GM12878 (cell line): ENCODE results near the gene BAG1. TPM values are rescaled to one million over a fixed set of nuclear protein-coding genes. Genes with fewer than 3 reads are reported as not detected.

Experiments used
- ATAC-seq: fragments of 200-7000 bp; cut with Tn5 transposase; 3 replicates; pipeline ENCODE4 v1.9.1; 2020; ENCODE audit warnings: mild to moderate bottlenecking, moderate library complexity
- BruUV-seq: library from RNA; stranded (reverse); fragments of 400-500 nt; replicated peaks from 2 replicates; lab custom pipeline; 2021; lab: Mats Ljungman, UMichigan
- CTCF ChIA-PET: fragments of 300-600 bp; sonication (Branson Sonifier 250); formaldehyde crosslinking; extraction: SDS; loops from one replicate; lab custom pipeline; 2021; ENCODE audit warnings: inconsistent platforms; lab: Yijun Ruan, JAX
- POLR2A ChIA-PET: fragments of 350-600 bp; formaldehyde crosslinking; extraction: SDS; loops from one replicate; lab custom pipeline; 2021; ENCODE audit warnings: inconsistent platforms; lab: Charles Lee
- RAD21 ChIA-PET: fragments of 300-600 bp; sonication (Branson Sonifier 250); formaldehyde crosslinking; loops from one replicate; lab custom pipeline; 2023; ENCODE audit warnings: antibody characterized with exemption; ENCODE audit not compliant: unreplicated experiment; lab: Charles Lee
- SMC1A ChIA-PET: fragments of 300-600 bp; sonication (Branson Sonifier 250); formaldehyde crosslinking; loops from one replicate; lab custom pipeline; 2023; ENCODE audit not compliant: unreplicated experiment, uncharacterized antibody; lab: Charles Lee
- DNase-seq: peaks from one replicate; pipeline ENCODE4 v3.0.0-alpha.2; 2011; ENCODE audit warnings: low read depth, low spot score
- FAIRE-seq: peaks from 3 replicates; lab custom pipeline; 2011; peaks lifted over from hg19 to GRCh38; lab: Jason Lieb, UNC
- H2AFZ ChIP-seq: 2 replicates; pipeline ENCODE4 v1.6.0; 2011; ENCODE audit warnings: low read depth, low read length, control low read depth; ENCODE audit not compliant: control insufficient read depth
- H3K27ac ChIP-seq: 2 replicates; pipeline ENCODE4 v1.5.1; 2011; ENCODE audit warnings: control low read depth; ENCODE audit not compliant: control insufficient read depth, insufficient read depth
- H3K27me3 ChIP-seq, 2 experiments: replicated peaks in 1 of 2; 2 replicates each; pipeline versions ENCODE4 v1.6.0 to v1.6.1; 2011; ENCODE audit warnings: low read length in 1 of 2; ENCODE audit not compliant: control insufficient read depth in 2 of 2, insufficient read depth in 2 of 2
- H3K36me3 ChIP-seq, 2 experiments: 2 replicates each; pipeline ENCODE4 v1.5.1; 2011; ENCODE audit warnings: low read length in 1 of 2; ENCODE audit not compliant: control insufficient read depth in 2 of 2, insufficient read depth in 2 of 2
- H3K4me1 ChIP-seq: 2 replicates; pipeline ENCODE4 v1.6.1; 2011; ENCODE audit warnings: mild to moderate bottlenecking, low read length, moderate library complexity, mixed read lengths; ENCODE audit not compliant: control insufficient read depth, insufficient read depth
- H3K4me2 ChIP-seq: 2 replicates; pipeline ENCODE4 v1.6.0; 2011; ENCODE audit warnings: control low read depth; ENCODE audit not compliant: control insufficient read depth, insufficient read depth
- H3K4me3 ChIP-seq: fragments of 200-600 bp; sonication (generic); 2 replicates; pipeline ENCODE4 v1.5.1; 2016
- H3K79me2 ChIP-seq: 2 replicates; pipeline ENCODE4 v1.6.0; 2011; ENCODE audit warnings: low read length; ENCODE audit not compliant: control insufficient read depth, insufficient read depth
- H3K9ac ChIP-seq: 2 replicates; pipeline ENCODE4 v1.8.0; 2011; ENCODE audit warnings: low read length, control low read depth, mixed read lengths; ENCODE audit not compliant: control insufficient read depth, insufficient read depth
- H3K9me3 ChIP-seq: replicated peaks from 3 replicates; pipeline ENCODE4 v1.5.1; 2011; ENCODE audit warnings: mild to moderate bottlenecking, low read length; ENCODE audit not compliant: control insufficient read depth, insufficient read depth
- H4K20me1 ChIP-seq: 2 replicates; pipeline ENCODE4 v1.6.0; 2011; ENCODE audit not compliant: control insufficient read depth, insufficient read depth
- E2F4 ChIP-seq: IDR thresholded peaks from 2 replicates; pipeline ENCODE4 v1.6.1; 2012; ENCODE audit warnings: low read depth, low read length, improper control_type of control experiment
- MEF2A ChIP-seq: IDR thresholded peaks from 2 replicates; pipeline ENCODE4 v1.6.1; 2011; ENCODE audit warnings: low read depth, mild to moderate bottlenecking, low read length, moderate library complexity; ENCODE audit not compliant: insufficient read depth
- NFYB ChIP-seq: IDR thresholded peaks from 2 replicates; pipeline ENCODE4 v1.6.1; 2011; ENCODE audit warnings: low read depth, mild to moderate bottlenecking, low read length, improper control_type of control experiment, moderate library complexity; ENCODE audit not compliant: insufficient read depth
- PRDM15 ChIP-seq: fragments of 450-650 bp; formaldehyde crosslinking; IDR thresholded peaks from 2 replicates; pipeline ENCODE4 v1.4.0; 2020; ENCODE audit warnings: mild to moderate bottlenecking, moderate library complexity
- TBL1XR1 ChIP-seq: IDR thresholded peaks from 2 replicates; pipeline ENCODE4 v1.6.1; 2012; ENCODE audit warnings: low read depth, low read length, improper control_type of control experiment
- WGBS: methylation state at CpG from one replicate; pipeline ENCODE4 v1.1.6; 2016; ENCODE audit warnings: low lambda C conversion rate; ENCODE audit not compliant: insufficient replicate concordance, insufficient coverage; ENCODE audit errors: missing lambda C conversion rate; 5-methylcytosine and 5-hydroxymethylcytosine counted together
- in situ Hi-C: fragments of 300-500 bp; cut with MboI; formaldehyde crosslinking; loops from 9 replicates; pipeline ENCODE4 v1.14.3; 2018; ENCODE audit warnings: mixed read lengths
- intact Hi-C: fragments of 100-400 bp; cut with micrococcal nuclease; formaldehyde crosslinking; loops from one replicate; pipeline ENCODE4 v1.14.2; 2022; ENCODE audit not compliant: unreplicated experiment
- polyA plus RNA-seq, 11 experiments: library from polyadenylated mRNA; depleted of rRNA in 4 of 11; unstranded in 6 of 11; stranded (reverse) in 5 of 11; fragments of >200 nt; fragmentation: Nextera tagmentation in 4 of 11; fragmentation: Illumina TruSeq in 1 of 11; extraction: Ambion mirVana in 4 of 11; extraction: Trizol in 1 of 11; gene quantifications; 1 replicate in 1 of 11; 2 replicates in 10 of 11; pipeline versions ENCODE4 v1.2.1 to v1.2.3, GENCODE V29; 2011 to 2016; ENCODE audit warnings: inconsistent platforms in 2 of 11, missing spikeins in 2 of 11, low read depth in 1 of 11
- total RNA-seq, 4 experiments: library from RNA; depleted of rRNA in 3 of 4; stranded (reverse); fragments of >200 nt in 3 of 4; fragmentation: Illumina TruSeq in 1 of 4; extraction: Trizol in 1 of 4; gene quantifications; 2 replicates each; pipeline versions ENCODE4 v1.2.1 to v1.2.3, GENCODE V29; 2013 to 2021
- TF ChIP-seq, protein P1 (sequence below): fragments of 450-650 bp; IDR thresholded peaks from 2 replicates; pipeline ENCODE4 v1.6.1; 2016; ENCODE audit warnings: mild to moderate bottlenecking
- TF ChIP-seq, protein P2 (sequence below): IDR thresholded peaks from 2 replicates; pipeline ENCODE4 v1.6.1; 2012; ENCODE audit warnings: low read depth, low read length, improper control_type of control experiment

BAG1 gene
- total and polyA plus RNA-seq, 10 of the 15 experiments (the other 5 are each of a cell fraction or from before 2014, with no cell fraction given) = 11.6 to 135 (median 68.9) TPM

GRCh38 chr9:33277484-33277883 is 13.0 kb upstream of the BAG1 start:
- no peak for TF ChIP-seq MEF2A
- TF ChIP-seq, protein P1, sequence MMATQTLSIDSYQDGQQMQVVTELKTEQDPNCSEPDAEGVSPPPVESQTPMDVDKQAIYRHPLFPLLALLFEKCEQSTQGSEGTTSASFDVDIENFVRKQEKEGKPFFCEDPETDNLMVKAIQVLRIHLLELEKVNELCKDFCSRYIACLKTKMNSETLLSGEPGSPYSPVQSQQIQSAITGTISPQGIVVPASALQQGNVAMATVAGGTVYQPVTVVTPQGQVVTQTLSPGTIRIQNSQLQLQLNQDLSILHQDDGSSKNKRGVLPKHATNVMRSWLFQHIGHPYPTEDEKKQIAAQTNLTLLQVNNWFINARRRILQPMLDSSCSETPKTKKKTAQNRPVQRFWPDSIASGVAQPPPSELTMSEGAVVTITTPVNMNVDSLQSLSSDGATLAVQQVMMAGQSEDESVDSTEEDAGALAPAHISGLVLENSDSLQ = peak; percentile 87
- Histone ChIP-seq H3K27me3 (no peaks in the 10 kb centered on the region), H3K36me3 (peaks cover 5 to 49% of the 10 kb centered on the region in 2 experiments), H4K20me1 (no peaks in the 10 kb centered on the region), H3K79me2 (no peaks in the 10 kb centered on the region; the same call in 1 of the 2 replicates), H2AFZ (no peak overlapping the region), H3K4me3 (no peak overlapping the region), H3K9ac (no peak overlapping the region), H3K4me2 (no peak overlapping the region), H3K27ac (no peak overlapping the region), H3K4me1 (no peaks in the 10 kb centered on the region), H3K9me3 (no peaks in the 10 kb centered on the region)
- CTCF ChIA-PET = interaction anchor here (1.7 to 2.2 kb wide), 2 partner anchors 9 to 10 kb away, joined by 7 to 8 read pairs; no protein-coding TSS in a partner anchor
- FAIRE-seq = no peak
- no peak for ATAC-seq
- 98% methylated on average over 4 of the region's 4 CpGs for WGBS
- RAD21 ChIA-PET = interaction anchor here (1.0 kb wide), 1 partner anchor 9 kb away, joined by 3 read pairs; no protein-coding TSS in a partner anchor
- in situ Hi-C loops = no loop called here
- intact Hi-C loops = no loop called here
- no peak for DNase-seq
- POLR2A ChIA-PET = no interaction called here
- SMC1A ChIA-PET = interaction anchor here (1.2 kb wide), 1 partner anchor 13 kb away, joined by 3 read pairs; the partner anchor contains the start of gene NFX1
- BruUV-seq = no TSS peak

GRCh38 chr9:33273972-33274328 is 9.4 kb upstream of the BAG1 start:
- TF ChIP-seq TBL1XR1 (no peak), PRDM15 (CRISPR knock-in tag) (no peak), E2F4 (no peak), NFYB (no peak)
- TF ChIP-seq, protein P2, sequence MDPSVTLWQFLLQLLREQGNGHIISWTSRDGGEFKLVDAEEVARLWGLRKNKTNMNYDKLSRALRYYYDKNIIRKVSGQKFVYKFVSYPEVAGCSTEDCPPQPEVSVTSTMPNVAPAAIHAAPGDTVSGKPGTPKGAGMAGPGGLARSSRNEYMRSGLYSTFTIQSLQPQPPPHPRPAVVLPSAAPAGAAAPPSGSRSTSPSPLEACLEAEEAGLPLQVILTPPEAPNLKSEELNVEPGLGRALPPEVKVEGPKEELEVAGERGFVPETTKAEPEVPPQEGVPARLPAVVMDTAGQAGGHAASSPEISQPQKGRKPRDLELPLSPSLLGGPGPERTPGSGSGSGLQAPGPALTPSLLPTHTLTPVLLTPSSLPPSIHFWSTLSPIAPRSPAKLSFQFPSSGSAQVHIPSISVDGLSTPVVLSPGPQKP = no peak
- no peaks in the 10 kb centered on the region for H4K20me1 ChIP-seq
- ATAC-seq (no peak), FAIRE-seq (no peak), DNase-seq (no peak)
- no peak overlapping the region for H3K27ac ChIP-seq
- no peaks in the 10 kb centered on the region for H3K9me3 ChIP-seq
- in situ Hi-C loops = no loop called here
- no peaks in the 10 kb centered on the region for H3K27me3 ChIP-seq
- no peak overlapping the region for H3K4me3 ChIP-seq
- peaks cover 3% of the 10 kb centered on the region for H3K79me2 ChIP-seq
- peaks cover 0 to 60% of the 10 kb centered on the region in 2 experiments; a peak in 3 of 4 replicates for H3K36me3 ChIP-seq
- POLR2A ChIA-PET = interaction anchor here (0.6 to 1.5 kb wide), 5 partner anchors 10 to 158 kb away, joined by 3 to 5 read pairs (median 4); no protein-coding TSS in a partner anchor
- H3K4me1 ChIP-seq = no peaks in the 10 kb centered on the region; the same call in 1 of the 2 replicates
- H2AFZ ChIP-seq = no peak overlapping the region
- intact Hi-C loops = no loop called here
- CTCF ChIA-PET = interaction anchor here (0.6 to 2.4 kb wide), 5 partner anchors 9 to 895 kb away, joined by 3 to 14 read pairs (median 4); no protein-coding TSS in a partner anchor
- WGBS = 100% methylated on average over 2 of the region's 2 CpGs
- no TSS peak for BruUV-seq
- SMC1A ChIA-PET = interaction anchor here (0.7 to 1.5 kb wide), 4 partner anchors 10 to 23 kb away, joined by 3 to 5 read pairs (median 3); no protein-coding TSS in a partner anchor
- no peak overlapping the region for H3K9ac ChIP-seq
- RAD21 ChIA-PET = interaction anchor here (1.9 kb wide), 1 partner anchor 13 kb away, joined by 5 read pairs; no protein-coding TSS in a partner anchor
- no peak overlapping the region for H3K4me2 ChIP-seq
